ENCODE results near the gene EN1. TPM values are rescaled to one million over a fixed set of nuclear protein-coding genes. Genes with fewer than 3 reads are reported as not detected.

The EN1 gene
- total RNA-seq, 1 donor from 2014 or later = 4.2 TPM

GRCh38 chr2:118844261-118845004, 3.0 kb downstream of the EN1 start:
- H3K9me3 ChIP-seq (ENCODE audit: control insufficient read depth in 3 of 3, low read length in 3 of 3) = no peaks in the 10 kb centered on the region
- peaks cover 0 to 3% (median 0%) of the 10 kb centered on the region in 3 donors for H3K36me3 ChIP-seq (ENCODE audit: control insufficient read depth in 3 of 3, insufficient read depth in 3 of 3, low read length in 3 of 3)
- H3K4me1 ChIP-seq (ENCODE audit: control insufficient read depth in 3 of 3, insufficient read depth in 3 of 3, low read length in 3 of 3) = peaks cover 20 to 31% (median 25%) of the 10 kb centered on the region in 3 donors
- peak overlapping the region; percentile 78 to 87 (median 80) for H3K9ac ChIP-seq (ENCODE audit: low read depth in 1 of 3, low read length in 3 of 3)
- peaks cover 18 to 47% (median 39%) of the 10 kb centered on the region in 3 donors for H3K27me3 ChIP-seq (ENCODE audit: control insufficient read depth in 3 of 3, insufficient read depth in 3 of 3, low read length in 3 of 3)
- H3K4me3 ChIP-seq (ENCODE audit: low read length in 3 of 3) = peak overlapping the region; percentile 78 to 82 (median 82)
- H3K27ac ChIP-seq (ENCODE audit: low read depth, low read length) = peak overlapping the region; percentile 78

- peaks cover 20 to 28% (median 23%) of the 10 kb centered on the region in 3 donors for H3K4me1 ChIP-seq (ENCODE audit: control insufficient read depth in 3 of 3, insufficient read depth in 3 of 3, low read length in 3 of 3)
- peaks cover 18 to 45% (median 33%) of the 10 kb centered on the region in 3 donors for H3K27me3 ChIP-seq (ENCODE audit: control insufficient read depth in 3 of 3, insufficient read depth in 3 of 3, low read length in 3 of 3)
- H3K36me3 ChIP-seq (ENCODE audit: control insufficient read depth in 3 of 3, insufficient read depth in 3 of 3, low read length in 3 of 3) = peaks cover 0 to 3% (median 0%) of the 10 kb centered on the region in 3 donors
- peak overlapping the region; percentile 29 to 87 (median 82) for H3K9ac ChIP-seq (ENCODE audit: low read depth in 1 of 3, low read length in 3 of 3)
- H3K27ac ChIP-seq (ENCODE audit: low read depth, low read length) = peak overlapping the region; percentile 65
- H3K4me3 ChIP-seq (ENCODE audit: low read length in 3 of 3) = peak overlapping the region; percentile 54 to 82 (median 78)
- no peaks in the 10 kb centered on the region for H3K9me3 ChIP-seq (ENCODE audit: control insufficient read depth in 3 of 3, low read length in 3 of 3)
Observed at GRCh38 chr2:118843483-118844132, 3.8 kb downstream of the EN1 start.

- Histone ChIP-seq H3K27ac (ENCODE audit: low read depth, low read length) (peak overlapping the region; percentile 65), H3K4me1 (ENCODE audit: control insufficient read depth in 3 of 3, insufficient read depth in 3 of 3, low read length in 3 of 3) (peaks cover 17 to 23% (median 21%) of the 10 kb centered on the region in 3 donors), H3K27me3 (ENCODE audit: control insufficient read depth in 3 of 3, insufficient read depth in 3 of 3, low read length in 3 of 3) (peaks cover 21 to 50% (median 38%) of the 10 kb centered on the region in 3 donors), H3K4me3 (ENCODE audit: low read length in 3 of 3) (peak overlapping the region; percentile 70 to 89 (median 79)), H3K9ac (ENCODE audit: low read depth in 1 of 3, low read length in 3 of 3) (peak overlapping the region; percentile 75 to 89 (median 84)), H3K9me3 (ENCODE audit: control insufficient read depth in 3 of 3, low read length in 3 of 3) (no peaks in the 10 kb centered on the region), H3K36me3 (ENCODE audit: control insufficient read depth in 3 of 3, insufficient read depth in 3 of 3, low read length in 3 of 3) (peaks cover 0 to 4% (median 0%) of the 10 kb centered on the region in 3 donors)
Observed at GRCh38 chr2:118842661-118843482, 4.6 kb downstream of the EN1 start.

- H3K4me1 ChIP-seq (ENCODE audit: control insufficient read depth in 3 of 3, insufficient read depth in 3 of 3, low read length in 3 of 3) = peaks cover 17 to 23% (median 21%) of the 10 kb centered on the region in 3 donors
- H3K36me3 ChIP-seq (ENCODE audit: control insufficient read depth in 3 of 3, insufficient read depth in 3 of 3, low read length in 3 of 3) = peaks cover 0 to 5% (median 0%) of the 10 kb centered on the region in 3 donors
- peak overlapping the region; percentile 63 to 89 (median 76) for H3K9ac ChIP-seq (ENCODE audit: low read depth in 1 of 3, low read length in 3 of 3)
- peaks cover 24 to 53% (median 48%) of the 10 kb centered on the region in 3 donors for H3K27me3 ChIP-seq (ENCODE audit: control insufficient read depth in 3 of 3, insufficient read depth in 3 of 3, low read length in 3 of 3)
- H3K9me3 ChIP-seq (ENCODE audit: control insufficient read depth in 3 of 3, low read length in 3 of 3) = no peaks in the 10 kb centered on the region
- peak overlapping the region; percentile 38 for H3K27ac ChIP-seq (ENCODE audit: low read depth, low read length)
- peak overlapping the region; percentile 67 to 89 (median 73) for H3K4me3 ChIP-seq (ENCODE audit: low read length in 3 of 3)
Observed at GRCh38 chr2:118841828-118842461, 5.5 kb downstream of the EN1 start.

GRCh38 chr2:118841450-118841827, 6.0 kb downstream of the EN1 start:
- H3K9me3 ChIP-seq (ENCODE audit: control insufficient read depth in 3 of 3, low read length in 3 of 3) = no peaks in the 10 kb centered on the region
- H3K4me1 ChIP-seq (ENCODE audit: control insufficient read depth in 3 of 3, insufficient read depth in 3 of 3, low read length in 3 of 3) = peaks cover 19 to 26% (median 21%) of the 10 kb centered on the region in 3 donors
- H3K4me3 ChIP-seq (ENCODE audit: low read length in 3 of 3) = peak overlapping the region; percentile 67 to 89 (median 73)
- H3K9ac ChIP-seq (ENCODE audit: low read depth in 1 of 3, low read length in 3 of 3) = peak overlapping the region; percentile 63 to 89 (median 76)
- peaks cover 24 to 53% (median 52%) of the 10 kb centered on the region in 3 donors for H3K27me3 ChIP-seq (ENCODE audit: control insufficient read depth in 3 of 3, insufficient read depth in 3 of 3, low read length in 3 of 3)
- peak overlapping the region; percentile 38 for H3K27ac ChIP-seq (ENCODE audit: low read depth, low read length)
- H3K36me3 ChIP-seq (ENCODE audit: control insufficient read depth in 3 of 3, insufficient read depth in 3 of 3, low read length in 3 of 3) = peaks cover 0 to 5% (median 0%) of the 10 kb centered on the region in 3 donors

GRCh38 chr2:118838741-118839455, 8.6 kb downstream of the EN1 start:
- no peak overlapping the region for H3K4me3 ChIP-seq (ENCODE audit: low read length in 3 of 3)
- peaks cover 0 to 5% (median 0%) of the 10 kb centered on the region in 3 donors for H3K36me3 ChIP-seq (ENCODE audit: control insufficient read depth in 3 of 3, insufficient read depth in 3 of 3, low read length in 3 of 3)
- peaks cover 13 to 19% (median 15%) of the 10 kb centered on the region in 3 donors for H3K4me1 ChIP-seq (ENCODE audit: control insufficient read depth in 3 of 3, insufficient read depth in 3 of 3, low read length in 3 of 3)
- H3K27ac ChIP-seq (ENCODE audit: low read depth, low read length) = no peak overlapping the region
- H3K9ac ChIP-seq (ENCODE audit: low read depth in 1 of 3, low read length in 3 of 3) = no peak overlapping the region
- peaks cover 13 to 40% (median 38%) of the 10 kb centered on the region in 3 donors for H3K27me3 ChIP-seq (ENCODE audit: control insufficient read depth in 3 of 3, insufficient read depth in 3 of 3, low read length in 3 of 3)
- H3K9me3 ChIP-seq (ENCODE audit: control insufficient read depth in 3 of 3, low read length in 3 of 3) = no peaks in the 10 kb centered on the region

- H3K27ac ChIP-seq (ENCODE audit: low read depth, low read length) = no peak overlapping the region
- peaks cover 9 to 39% (median 39%) of the 10 kb centered on the region in 3 donors for H3K27me3 ChIP-seq (ENCODE audit: control insufficient read depth in 3 of 3, insufficient read depth in 3 of 3, low read length in 3 of 3)
- peaks cover 4 to 15% (median 8%) of the 10 kb centered on the region in 3 donors for H3K4me1 ChIP-seq (ENCODE audit: control insufficient read depth in 3 of 3, insufficient read depth in 3 of 3, low read length in 3 of 3)
- no peak overlapping the region for H3K4me3 ChIP-seq (ENCODE audit: low read length in 3 of 3)
- H3K36me3 ChIP-seq (ENCODE audit: control insufficient read depth in 3 of 3, insufficient read depth in 3 of 3, low read length in 3 of 3) = peaks cover 0 to 2% (median 0%) of the 10 kb centered on the region in 3 donors
- H3K9ac ChIP-seq (ENCODE audit: low read depth in 1 of 3, low read length in 3 of 3) = no peak overlapping the region
- no peaks in the 10 kb centered on the region for H3K9me3 ChIP-seq (ENCODE audit: control insufficient read depth in 3 of 3, low read length in 3 of 3)
Observed at GRCh38 chr2:118837621-118838020, 9.8 kb downstream of the EN1 start.

GRCh38 chr2:118837067-118837466, 10.4 kb downstream of the EN1 start:
- Histone ChIP-seq H3K4me1 (ENCODE audit: control insufficient read depth in 3 of 3, insufficient read depth in 3 of 3, low read length in 3 of 3) (peaks cover 4 to 15% (median 8%) of the 10 kb centered on the region in 3 donors), H3K27ac (ENCODE audit: low read depth, low read length) (no peak overlapping the region), H3K9me3 (ENCODE audit: control insufficient read depth in 3 of 3, low read length in 3 of 3) (no peaks in the 10 kb centered on the region), H3K27me3 (ENCODE audit: control insufficient read depth in 3 of 3, insufficient read depth in 3 of 3, low read length in 3 of 3) (peaks cover 9 to 42% (median 37%) of the 10 kb centered on the region in 3 donors), H3K4me3 (ENCODE audit: low read length in 3 of 3) (no peak overlapping the region), H3K9ac (ENCODE audit: low read depth in 1 of 3, low read length in 3 of 3) (no peak overlapping the region), H3K36me3 (ENCODE audit: control insufficient read depth in 3 of 3, insufficient read depth in 3 of 3, low read length in 3 of 3) (peaks cover 0 to 2% (median 0%) of the 10 kb centered on the region in 3 donors)
